B cell (primary cell): Measurements from ENCODE around the gene PRDX1. TPM values are rescaled to one million over a fixed set of nuclear protein-coding genes. Genes with fewer than 3 reads are reported as not detected.

Experiments
- ATAC-seq: fragments of 200-7000 bp; cut with Tn5 transposase; one replicate; pipeline ENCODE4 v1.10.0; 2021; ENCODE audit warnings: low read depth, mild to moderate bottlenecking, moderate number of reproducible peaks, moderate library complexity
- CTCF ChIA-PET: fragments of 350-600 bp; sonication (Branson Sonifier 250); formaldehyde crosslinking; loops from one replicate; lab custom pipeline; 2021; ENCODE audit warnings: antibody characterized with exemption, inconsistent platforms; lab: Charles Lee
- POLR2A ChIA-PET: fragments of 350-600 bp; sonication (Branson Sonifier 250); formaldehyde crosslinking; loops from one replicate; lab custom pipeline; 2021; ENCODE audit warnings: antibody characterized with exemption; lab: Charles Lee
- DNase-seq: peaks from one replicate; pipeline ENCODE4 v3.0.0; 2013
- H2AFZ ChIP-seq: 2 replicates; pipeline ENCODE4 v1.6.1; 2012; ENCODE audit warnings: mild to moderate bottlenecking, low read depth, low read length; ENCODE audit not compliant: insufficient read depth, poor library complexity, severe bottlenecking
- H3K27ac ChIP-seq, 2 donors: 1 replicate in 1 of 2; 2 replicates in 1 of 2; pipeline ENCODE4 v1.5.1; 2012 to 2013; ENCODE audit warnings: low read length in 2 of 2, mild to moderate bottlenecking in 2 of 2, moderate library complexity in 1 of 2
- H3K27me3 ChIP-seq, 4 experiments: fragments of 200-600 bp in 1 of 4; sonication (generic) in 1 of 4; replicated peaks in 1 of 4; 1 replicate in 2 of 4; 2 replicates in 2 of 4; pipeline versions ENCODE4 v1.6.1 to v1.7.0; 2013 to 2016; ENCODE audit warnings: low read length in 3 of 4, mild to moderate bottlenecking in 2 of 4, mixed read lengths in 1 of 4, moderate library complexity in 1 of 4; ENCODE audit not compliant: insufficient read depth in 4 of 4, control insufficient read depth in 3 of 4; ENCODE audit errors: control extremely low read depth in 1 of 4
- H3K36me3 ChIP-seq, 2 experiments: replicated peaks in 1 of 2; 1 replicate in 1 of 2; 2 replicates in 1 of 2; pipeline versions ENCODE4 v1.6.1 to v1.7.1; 2013; ENCODE audit warnings: low read length in 1 of 2; ENCODE audit not compliant: insufficient read depth in 2 of 2, control insufficient read depth in 1 of 2; ENCODE audit errors: control extremely low read depth in 1 of 2, extremely low read depth in 1 of 2
- H3K4me1 ChIP-seq, 2 donors: fragments of 200-600 bp in 1 of 2; sonication (generic) in 1 of 2; 1 replicate in 1 of 2; 2 replicates in 1 of 2; pipeline versions ENCODE4 v1.5.1 to v1.6.1; 2013 to 2017; ENCODE audit warnings: low read length in 2 of 2; ENCODE audit not compliant: control insufficient read depth in 2 of 2, insufficient read depth in 2 of 2
- H3K4me2 ChIP-seq: replicated peaks from 2 replicates; pipeline ENCODE3; 2012; ENCODE audit warnings: mild to moderate bottlenecking, low read depth, low read length; ENCODE audit not compliant: poor library complexity, severe bottlenecking
- H3K4me3 ChIP-seq, 5 experiments: fragments of 200-600 bp in 1 of 5; sonication (generic) in 1 of 5; 1 replicate in 3 of 5; 2 replicates in 2 of 5; pipeline versions ENCODE4 v1.5.1 to v1.7.0; 2011 to 2016; ENCODE audit warnings: low read length in 4 of 5, mild to moderate bottlenecking in 4 of 5, low read depth in 2 of 5, control low read depth in 1 of 5, moderate library complexity in 1 of 5; ENCODE audit not compliant: insufficient read depth in 1 of 5; ENCODE audit errors: control extremely low read depth in 1 of 5, extremely low read depth in 1 of 5
- H3K79me2 ChIP-seq: fragments of 200-600 bp; sonication (generic); one replicate; pipeline ENCODE4 v1.6.0; 2016; ENCODE audit warnings: low read length; ENCODE audit not compliant: control insufficient read depth, insufficient read depth
- H3K9ac ChIP-seq: fragments of 200-600 bp; sonication (generic); 2 replicates; pipeline ENCODE4 v1.6.1; 2017; ENCODE audit warnings: mild to moderate bottlenecking, low read length, moderate library complexity
- H3K9me3 ChIP-seq, 3 donors: one replicate each; pipeline versions ENCODE4 v1.6.1 to v1.7.1; 2013; ENCODE audit warnings: low read length in 2 of 3; ENCODE audit not compliant: control insufficient read depth in 2 of 3, insufficient read depth in 1 of 3; ENCODE audit errors: control extremely low read depth in 1 of 3
- H4K20me1 ChIP-seq: 2 replicates; pipeline ENCODE4 v1.6.0; 2012; ENCODE audit warnings: mild to moderate bottlenecking, low read length; ENCODE audit not compliant: insufficient read depth, control insufficient read depth, poor library complexity, severe bottlenecking
- H3K27ac Mint-ChIP-seq: one replicate; pipeline ENCODE4 v1.8.0; 2021; ENCODE audit warnings: mixed read lengths
- H3K27me3 Mint-ChIP-seq: one replicate; pipeline ENCODE4 v1.8.0; 2021; ENCODE audit warnings: mixed read lengths
- H3K4me1 Mint-ChIP-seq: one replicate; pipeline ENCODE4 v1.8.0; 2021; ENCODE audit warnings: mixed read lengths
- H3K4me3 Mint-ChIP-seq: one replicate; pipeline ENCODE4 v1.8.0; 2021; ENCODE audit warnings: mixed read lengths
- H3K9me3 Mint-ChIP-seq: one replicate; pipeline ENCODE4 v1.8.0; 2022; ENCODE audit warnings: mixed read lengths; ENCODE audit not compliant: insufficient read depth
- EZH2 ChIP-seq: IDR thresholded peaks from 2 replicates; pipeline ENCODE4 v1.6.1; 2012; ENCODE audit warnings: borderline replicate concordance, low read depth, mild to moderate bottlenecking, moderate library complexity, low read length; ENCODE audit not compliant: insufficient read depth, poor library complexity, severe bottlenecking
- WGBS: methylation state at CpG from one replicate; pipeline ENCODE4 v1.1.5; 2013; ENCODE audit warnings: missing lambda C conversion rate; ENCODE audit not compliant: insufficient coverage; 5-methylcytosine and 5-hydroxymethylcytosine counted together
- intact Hi-C: fragments of 100-400 bp; cut with micrococcal nuclease; formaldehyde crosslinking; loops from one replicate; pipeline ENCODE4 v1.10.0; 2022
- polyA plus RNA-seq: library from polyadenylated mRNA; depleted of rRNA; stranded (reverse); fragments of >200 nt; gene quantifications from 2 replicates; pipeline ENCODE4 v1.2.3, GENCODE V29; 2012
- total RNA-seq, 2 donors: library from RNA; stranded (reverse); fragments of 120-200 nt in 1 of 2; gene quantifications; 1 replicate in 1 of 2; 2 replicates in 1 of 2; pipeline versions ENCODE4 v1.2.3 to v1.2.4, GENCODE V29; 2013 to 2022
- TF ChIP-seq, protein P1 (sequence below): fragments of 200-600 bp; IDR thresholded peaks from one replicate; pipeline ENCODE4 v1.8.0; 2022; ENCODE audit warnings: antibody characterized with exemption, mild to moderate bottlenecking

The PRDX1 gene
- total and polyA plus RNA-seq, 2 donors (not counting 1 experiment from before 2014, with no cell fraction given) = 56.4 to 104 TPM

DNA sequence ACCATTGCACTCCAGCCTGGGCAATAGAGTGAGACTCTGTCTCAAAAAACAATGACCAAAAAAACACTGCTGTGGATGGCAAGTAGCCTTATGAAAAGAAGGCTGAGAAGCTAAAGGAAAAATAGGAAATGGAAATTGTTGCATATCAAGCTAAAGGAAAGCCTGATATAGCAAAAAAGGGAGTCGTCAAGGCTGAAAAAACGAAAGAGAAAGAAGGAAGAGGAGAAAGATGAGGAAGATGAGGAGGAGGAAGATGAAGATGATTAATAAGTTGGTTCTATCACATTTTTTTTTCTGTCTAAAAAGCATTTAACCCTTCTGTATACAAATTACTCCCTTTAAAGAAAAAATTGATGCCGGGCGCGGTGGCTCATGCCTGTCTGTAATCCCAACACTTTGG lies 10.2 kb upstream of the PRDX1 start:
- no peaks in the 10 kb centered on the region for H3K9me3 ChIP-seq
- H3K9ac ChIP-seq = no peak overlapping the region
- H3K27me3 Mint-ChIP-seq = no peaks in the 10 kb centered on the region
- H3K4me3 Mint-ChIP-seq = no peak overlapping the region
- H3K9me3 Mint-ChIP-seq = no peaks in the 10 kb centered on the region
- no peaks in the 10 kb centered on the region for H3K4me1 ChIP-seq
- intact Hi-C loops = no loop called here
- H3K27ac ChIP-seq = no peak overlapping the region
- no peak overlapping the region for H2AFZ ChIP-seq
- no peaks in the 10 kb centered on the region for H3K79me2 ChIP-seq
- ChIA-PET POLR2A (interaction anchor here (0.7 kb wide), 1 partner anchor 11 kb away, joined by 5 read pairs; no protein-coding TSS in a partner anchor), CTCF (interaction anchor here (0.7 to 0.9 kb wide), 2 partner anchors 23 to 40 kb away, joined by 3 to 4 read pairs; no protein-coding TSS in a partner anchor)
- no peak overlapping the region for H3K4me2 ChIP-seq
- TF ChIP-seq, protein P1, sequence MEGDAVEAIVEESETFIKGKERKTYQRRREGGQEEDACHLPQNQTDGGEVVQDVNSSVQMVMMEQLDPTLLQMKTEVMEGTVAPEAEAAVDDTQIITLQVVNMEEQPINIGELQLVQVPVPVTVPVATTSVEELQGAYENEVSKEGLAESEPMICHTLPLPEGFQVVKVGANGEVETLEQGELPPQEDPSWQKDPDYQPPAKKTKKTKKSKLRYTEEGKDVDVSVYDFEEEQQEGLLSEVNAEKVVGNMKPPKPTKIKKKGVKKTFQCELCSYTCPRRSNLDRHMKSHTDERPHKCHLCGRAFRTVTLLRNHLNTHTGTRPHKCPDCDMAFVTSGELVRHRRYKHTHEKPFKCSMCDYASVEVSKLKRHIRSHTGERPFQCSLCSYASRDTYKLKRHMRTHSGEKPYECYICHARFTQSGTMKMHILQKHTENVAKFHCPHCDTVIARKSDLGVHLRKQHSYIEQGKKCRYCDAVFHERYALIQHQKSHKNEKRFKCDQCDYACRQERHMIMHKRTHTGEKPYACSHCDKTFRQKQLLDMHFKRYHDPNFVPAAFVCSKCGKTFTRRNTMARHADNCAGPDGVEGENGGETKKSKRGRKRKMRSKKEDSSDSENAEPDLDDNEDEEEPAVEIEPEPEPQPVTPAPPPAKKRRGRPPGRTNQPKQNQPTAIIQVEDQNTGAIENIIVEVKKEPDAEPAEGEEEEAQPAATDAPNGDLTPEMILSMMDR = no peak
- no peak for TF ChIP-seq EZH2
- H3K27me3 ChIP-seq = no peaks in the 10 kb centered on the region
- no peak for ATAC-seq
- no peak overlapping the region for H3K4me3 ChIP-seq
- H3K4me1 Mint-ChIP-seq = no peaks in the 10 kb centered on the region
- no peak for DNase-seq
- H3K36me3 ChIP-seq = no peaks in the 10 kb centered on the region
- no peak overlapping the region for H3K27ac Mint-ChIP-seq
- no peaks in the 10 kb centered on the region for H4K20me1 ChIP-seq
- 73% methylated on average over 3 of the region's 5 CpGs for WGBS

DNA sequence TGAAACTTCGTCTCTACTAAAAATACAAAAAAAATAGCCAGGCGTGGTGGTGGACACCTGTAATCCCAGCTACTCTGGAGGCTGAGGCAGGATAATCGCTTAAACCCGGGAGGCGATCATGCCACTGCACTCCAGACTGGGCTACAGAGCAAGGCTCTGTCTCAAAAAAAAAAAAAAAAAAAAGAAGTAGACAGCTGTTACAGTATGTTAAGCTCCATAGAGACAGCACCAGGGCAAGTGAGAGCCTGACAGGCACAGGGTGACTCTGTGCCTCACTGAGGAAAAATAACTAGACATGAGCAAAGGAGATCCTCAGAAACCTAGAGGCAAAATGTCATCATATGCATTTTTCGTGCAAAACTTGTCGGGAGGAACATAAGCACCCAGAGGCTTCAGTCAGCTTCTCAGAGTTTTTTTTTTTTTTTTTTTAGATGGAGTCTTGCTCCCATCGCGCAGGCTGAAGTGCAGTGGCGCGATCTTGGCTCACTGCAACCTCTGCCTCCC lies 9.0 kb upstream of the PRDX1 start:
- DNase-seq = no peak
- no peak overlapping the region for H3K27ac ChIP-seq
- H3K36me3 ChIP-seq = no peaks in the 10 kb centered on the region
- H3K4me3 ChIP-seq = no peak overlapping the region
- no peaks in the 10 kb centered on the region for H3K4me1 Mint-ChIP-seq
- ATAC-seq = no peak
- no peak overlapping the region for H3K27ac Mint-ChIP-seq
- ChIA-PET CTCF (interaction anchor here (0.7 to 0.8 kb wide), 2 partner anchors 20 to 33 kb away, joined by 3 read pairs; no protein-coding TSS in a partner anchor), POLR2A (no interaction called here)
- H3K9ac ChIP-seq = no peak overlapping the region
- no peak overlapping the region for H3K4me3 Mint-ChIP-seq
- no peaks in the 10 kb centered on the region for H3K9me3 Mint-ChIP-seq
- no peaks in the 10 kb centered on the region for H4K20me1 ChIP-seq
- no peaks in the 10 kb centered on the region for H3K79me2 ChIP-seq
- no peak overlapping the region for H3K4me2 ChIP-seq
- 97% methylated on average over 7 of the region's 11 CpGs for WGBS
- intact Hi-C loops = no loop called here
- H3K27me3 Mint-ChIP-seq = no peaks in the 10 kb centered on the region
- no peaks in the 10 kb centered on the region for H3K9me3 ChIP-seq
- no peak for TF ChIP-seq EZH2
- TF ChIP-seq, protein P1 = no peak
- H3K27me3 ChIP-seq = no peaks in the 10 kb centered on the region
- H2AFZ ChIP-seq = no peak overlapping the region
- H3K4me1 ChIP-seq = no peaks in the 10 kb centered on the region
